Testis (tissue), 3 donors: ENCODE data around the gene L1CAM. TPM values are rescaled to one million over a fixed set of nuclear protein-coding genes. Genes with fewer than 3 reads are reported as not detected.

Experiments
- DNase-seq: peaks from one replicate; pipeline ENCODE4 v3.0.0-alpha.2; 2019
- H3K27ac ChIP-seq, 2 donors: fragments of 200-600 bp; sonication (generic); one replicate each; pipeline ENCODE4 v1.5.1; 2019
- H3K27me3 ChIP-seq: fragments of 200-600 bp; sonication (generic); one replicate; pipeline ENCODE4 v1.5.1; 2019
- H3K36me3 ChIP-seq: fragments of 200-600 bp; sonication (generic); one replicate; pipeline ENCODE4 v1.5.1; 2017; ENCODE audit warnings: low read depth; ENCODE audit errors: missing control alignments
- H3K4me1 ChIP-seq: fragments of 200-600 bp; sonication (generic); one replicate; pipeline ENCODE4 v1.5.1; 2019
- H3K4me3 ChIP-seq, 2 donors: fragments of 200-600 bp; sonication (generic); one replicate each; pipeline ENCODE4 v1.5.1; 2017 to 2019
- H3K9me3 ChIP-seq: fragments of 200-600 bp; sonication (generic); one replicate; pipeline ENCODE4 v1.5.1; 2017
- POLR2A ChIP-seq: fragments of 450-650 bp; IDR thresholded peaks from one replicate; pipeline ENCODE4 v1.6.1; 2017; ENCODE audit warnings: antibody characterized with exemption, mild to moderate bottlenecking, moderate library complexity
- WGBS, 2 donors: methylation state at CpG; one replicate each; pipeline ENCODE4 v1.1.5; 2018; 5-methylcytosine and 5-hydroxymethylcytosine counted together
- intact Hi-C: fragments of 100-400 bp; cut with DNase I; formaldehyde crosslinking; loops from one replicate; pipeline ENCODE4 v1.15.1; 2023; ENCODE audit warnings: low total_unique reads
- polyA plus RNA-seq: library from polyadenylated mRNA; stranded (reverse); fragments of 350-450 nt; fragmentation: Illumina TruSeq; extraction: RNeasy Lipid Tissue Mini Kit (QIAGEN cat#74804); gene quantifications from one replicate; pipeline ENCODE4 v1.2.3, GENCODE V29; 2014; ENCODE audit warnings: low read depth, low replicate concordance; ENCODE audit not compliant: insufficient read depth
- total RNA-seq, 2 donors: library from RNA; depleted of rRNA; stranded (reverse); fragments of >200 nt; gene quantifications; one replicate each; pipeline ENCODE4 v1.2.3, GENCODE V29; 2016
- TF ChIP-seq, protein P1 (sequence below), 3 experiments: fragments of 450-650 bp in 2 of 3; fragments of 200-600 bp in 1 of 3; sonication (generic) in 1 of 3; IDR thresholded peaks; one replicate each; pipeline ENCODE4 v1.5.1; 2016 to 2019; ENCODE audit warnings: antibody characterized with exemption in 3 of 3, mild to moderate bottlenecking in 2 of 3, moderate library complexity in 1 of 3

Gene L1CAM
- total and polyA plus RNA-seq, 3 donors from 2014 or later: 1.7 to 4.5 (median 2.5) TPM

DNA sequence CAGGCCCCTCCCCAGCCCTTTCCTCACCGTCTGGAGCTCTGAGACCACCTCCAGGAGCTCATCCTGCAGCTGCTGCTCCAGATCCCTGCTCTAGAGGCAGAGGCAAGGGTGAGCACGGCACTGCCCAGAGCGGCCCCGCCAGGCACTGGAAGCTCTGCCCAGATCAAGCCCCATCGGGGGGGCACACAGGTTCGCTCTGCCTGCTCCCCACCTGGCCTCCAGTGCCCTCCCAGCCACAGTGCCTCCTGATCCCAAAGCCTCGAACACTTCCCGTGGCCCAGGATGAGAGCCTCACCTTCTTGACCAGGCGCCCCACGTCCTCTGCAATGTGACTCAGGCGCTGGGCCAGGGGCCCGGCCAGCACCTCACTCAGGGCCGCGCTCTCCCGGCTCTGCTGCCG, 35.1 kb upstream of the L1CAM start:
- Histone ChIP-seq H3K4me3 (no peak overlapping the region), H3K27ac (no peak overlapping the region), H3K9me3 (no peaks in the 10 kb centered on the region), H3K27me3 (no peaks in the 10 kb centered on the region), H3K36me3 (no peaks in the 10 kb centered on the region), H3K4me1 (peaks cover 5% of the 10 kb centered on the region)
- no peak for DNase-seq
- intact Hi-C loops: no loop called here
- WGBS, 2 donors: 56% methylated on average over 12 of the region's 16 CpGs; no CpG with 5 or more reads in 1 of the 2 donors
- TF ChIP-seq, protein P1, sequence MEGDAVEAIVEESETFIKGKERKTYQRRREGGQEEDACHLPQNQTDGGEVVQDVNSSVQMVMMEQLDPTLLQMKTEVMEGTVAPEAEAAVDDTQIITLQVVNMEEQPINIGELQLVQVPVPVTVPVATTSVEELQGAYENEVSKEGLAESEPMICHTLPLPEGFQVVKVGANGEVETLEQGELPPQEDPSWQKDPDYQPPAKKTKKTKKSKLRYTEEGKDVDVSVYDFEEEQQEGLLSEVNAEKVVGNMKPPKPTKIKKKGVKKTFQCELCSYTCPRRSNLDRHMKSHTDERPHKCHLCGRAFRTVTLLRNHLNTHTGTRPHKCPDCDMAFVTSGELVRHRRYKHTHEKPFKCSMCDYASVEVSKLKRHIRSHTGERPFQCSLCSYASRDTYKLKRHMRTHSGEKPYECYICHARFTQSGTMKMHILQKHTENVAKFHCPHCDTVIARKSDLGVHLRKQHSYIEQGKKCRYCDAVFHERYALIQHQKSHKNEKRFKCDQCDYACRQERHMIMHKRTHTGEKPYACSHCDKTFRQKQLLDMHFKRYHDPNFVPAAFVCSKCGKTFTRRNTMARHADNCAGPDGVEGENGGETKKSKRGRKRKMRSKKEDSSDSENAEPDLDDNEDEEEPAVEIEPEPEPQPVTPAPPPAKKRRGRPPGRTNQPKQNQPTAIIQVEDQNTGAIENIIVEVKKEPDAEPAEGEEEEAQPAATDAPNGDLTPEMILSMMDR (IDR thresholded peaks at IDR 0.05): no peak
- no peak for TF ChIP-seq POLR2A

DNA sequence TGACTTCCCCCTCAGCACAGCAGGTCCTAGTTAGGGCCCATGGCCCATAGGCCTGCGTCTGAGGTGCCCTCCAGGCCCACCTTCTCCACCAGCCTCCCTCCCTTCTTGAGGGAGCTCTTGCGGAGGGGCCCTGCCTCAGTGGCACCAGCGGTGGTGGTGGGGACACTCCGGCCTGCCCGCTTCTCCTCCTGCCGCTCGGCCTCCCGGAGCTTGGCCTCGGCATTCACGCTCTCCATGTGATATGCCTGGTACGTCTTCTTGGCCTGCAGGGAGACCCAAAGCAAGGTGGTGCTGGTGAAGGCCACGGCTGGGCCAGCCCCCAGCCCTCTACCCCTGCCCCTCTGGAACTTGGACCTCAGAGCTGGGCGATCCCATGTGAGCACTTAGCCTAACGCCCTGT, 34.6 kb upstream of the L1CAM start:
- intact Hi-C loops: no loop called here
- TF ChIP-seq, protein P1 (IDR thresholded peaks at IDR 0.05): no peak

DNA sequence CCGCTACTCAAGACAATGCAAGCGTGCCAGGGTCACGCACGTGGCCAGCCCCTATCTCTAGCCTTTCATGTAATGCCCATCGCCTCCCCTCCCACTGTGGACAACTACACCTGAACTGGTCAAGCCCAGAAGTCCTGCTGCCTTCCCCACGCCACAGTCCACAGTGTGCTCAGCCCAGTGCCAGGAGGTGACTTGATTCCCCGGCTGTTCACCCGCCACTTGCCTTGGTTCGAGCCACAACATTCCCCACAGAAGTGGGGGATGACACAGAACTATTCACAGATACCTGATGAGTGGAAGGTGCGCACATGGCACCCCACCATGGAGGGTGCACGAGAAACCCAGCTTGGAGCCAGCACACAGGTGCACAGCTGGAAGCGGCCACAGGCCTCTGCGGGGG, 33.3 kb upstream of the L1CAM start:
- intact Hi-C loops: no loop called here
- Histone ChIP-seq H3K36me3 (no peaks in the 10 kb centered on the region), H3K27me3 (no peaks in the 10 kb centered on the region), H3K4me3 (no peak overlapping the region), H3K9me3 (no peaks in the 10 kb centered on the region), H3K4me1 (peaks cover 5% of the 10 kb centered on the region), H3K27ac (no peak overlapping the region)
- TF ChIP-seq, protein P1 (IDR thresholded peaks at IDR 0.05): no peak
- TF ChIP-seq POLR2A: no peak
- 96 to 100% methylated on average over 3 to 13 of the region's 13 CpGs for WGBS, 2 donors
- DNase-seq: no peak

More for the DNA sequence above, 34.6 kb upstream of the L1CAM start:
- H3K9me3 ChIP-seq: no peaks in the 10 kb centered on the region
- no peaks in the 10 kb centered on the region for H3K27me3 ChIP-seq
- no peaks in the 10 kb centered on the region for H3K36me3 ChIP-seq
- 95 to 100% methylated on average over 2 to 10 of the region's 14 CpGs for WGBS, 2 donors
- no peak for DNase-seq
- no peak overlapping the region for H3K27ac ChIP-seq
- no peak overlapping the region for H3K4me3 ChIP-seq
- H3K4me1 ChIP-seq: peaks cover 5% of the 10 kb centered on the region

DNA sequence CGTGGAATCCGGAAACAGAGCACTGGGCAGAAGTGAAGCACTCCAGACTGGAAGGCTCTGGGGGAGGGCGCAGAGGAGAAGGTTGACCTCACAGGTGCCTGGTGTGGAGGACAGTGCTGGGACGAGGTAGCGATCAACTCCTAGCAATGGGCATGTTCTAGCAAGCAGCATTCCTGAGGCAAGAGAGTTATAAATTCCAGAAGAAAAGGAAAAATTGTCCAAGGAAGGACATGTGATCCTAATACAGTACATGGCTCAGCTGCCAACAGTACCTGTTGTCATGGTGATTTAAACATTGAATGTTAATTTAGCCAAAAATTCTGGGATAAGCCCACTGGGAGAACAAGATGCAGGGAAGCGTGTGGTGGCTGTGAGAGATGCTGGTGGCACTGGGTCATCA, 31.9 kb upstream of the L1CAM start:
- H3K27me3 ChIP-seq: no peaks in the 10 kb centered on the region
- no peak for TF ChIP-seq POLR2A
- TF ChIP-seq, protein P1 (IDR thresholded peaks at IDR 0.05): no peak
- WGBS, 2 donors: 82 to 90% methylated on average over 6 of the region's 6 CpGs
- no peaks in the 10 kb centered on the region for H3K36me3 ChIP-seq
- no peak overlapping the region for H3K4me3 ChIP-seq
- DNase-seq: no peak
- H3K9me3 ChIP-seq: no peaks in the 10 kb centered on the region
- no peak overlapping the region for H3K27ac ChIP-seq
- no peaks in the 10 kb centered on the region for H3K4me1 ChIP-seq
- intact Hi-C loops: no loop called here

DNA sequence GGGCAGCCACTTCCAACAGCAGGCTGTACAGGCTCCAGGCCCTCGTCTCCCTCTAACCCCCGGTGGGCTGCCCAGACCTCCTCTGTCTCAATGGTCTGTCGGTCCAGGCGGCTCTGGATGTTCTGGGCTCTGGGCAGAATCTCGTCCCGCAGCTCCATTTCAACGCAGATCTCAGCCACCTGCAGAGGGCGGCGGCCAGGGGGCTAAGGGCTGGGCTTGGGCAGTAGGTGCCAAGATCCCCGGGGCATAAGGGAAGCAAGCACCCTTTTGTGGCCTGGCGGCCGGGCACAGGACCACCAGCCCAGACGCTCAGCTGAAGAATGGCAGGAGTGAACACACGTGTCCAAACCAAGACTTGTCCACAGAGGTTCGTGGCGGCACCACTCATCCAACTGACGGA, 27.7 kb upstream of the L1CAM start:
- intact Hi-C loops: no loop called here
- TF ChIP-seq, protein P1 (IDR thresholded peaks at IDR 0.05): no peak
- TF ChIP-seq POLR2A: no peak
- 93% methylated on average over 17 of the region's 17 CpGs; no CpG with 5 or more reads in 1 of the 2 donors for WGBS, 2 donors
- Histone ChIP-seq H3K9me3 (no peaks in the 10 kb centered on the region), H3K4me1 (no peaks in the 10 kb centered on the region), H3K27me3 (no peaks in the 10 kb centered on the region), H3K4me3 (no peak overlapping the region), H3K27ac (no peak overlapping the region), H3K36me3 (no peaks in the 10 kb centered on the region)
- DNase-seq: no peak
